Measurements from ENCODE around the gene LTBP1.

DNA sequence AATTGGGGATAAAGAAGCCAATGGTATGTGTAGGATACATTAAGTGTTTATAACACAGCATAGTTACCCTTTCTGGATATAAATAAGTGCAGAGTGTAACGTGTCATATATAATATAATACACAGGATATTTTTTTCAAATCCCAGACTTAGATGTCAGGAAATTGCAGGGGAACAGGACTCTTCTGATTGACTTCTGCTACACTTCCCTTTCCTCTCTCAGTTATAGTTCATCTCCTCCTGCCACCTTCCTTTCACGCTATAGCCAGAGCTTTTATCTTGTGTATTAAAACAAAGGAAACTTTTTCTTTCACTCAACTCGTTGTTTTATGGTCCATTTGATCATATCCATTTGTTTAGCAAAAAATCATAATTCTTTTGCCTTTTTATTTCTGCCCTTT lies 371.7 kb downstream of the LTBP1 start:
- no peak for TF ChIP-seq EZH2 (IDR thresholded peaks at IDR 0.05; ENCODE audit: insufficient read depth, low read length)
- TF ChIP-seq CTCF (IDR thresholded peaks at IDR 0.05; ENCODE audit: insufficient read depth, low read depth, low read length), result no peak

Data from astrocyte (in vitro differentiated cells and primary cell).